Vagina (tissue), 2 donors: Measurements from ENCODE around the gene PRDM16.

Experiments used
- POLR2AphosphoS5 ChIP-seq, 2 donors: sonication (generic); formaldehyde crosslinking; IDR thresholded peaks; one replicate each; pipeline ENCODE4 v1.9.0; 2017; ENCODE audit warnings: antibody characterized with exemption in 2 of 2, mild to moderate bottlenecking in 2 of 2, low read depth in 1 of 2; ENCODE audit not compliant: insufficient read depth in 1 of 2
- TF ChIP-seq, protein P1 (sequence below), 3 experiments: fragments of 450-650 bp in 2 of 3; fragments of 200-600 bp in 1 of 3; sonication (generic) in 1 of 3; IDR thresholded peaks; one replicate each; pipeline ENCODE4 v1.5.1; 2017 to 2019; ENCODE audit warnings: antibody characterized with exemption in 3 of 3, mild to moderate bottlenecking in 2 of 3, moderate library complexity in 2 of 3

DNA sequence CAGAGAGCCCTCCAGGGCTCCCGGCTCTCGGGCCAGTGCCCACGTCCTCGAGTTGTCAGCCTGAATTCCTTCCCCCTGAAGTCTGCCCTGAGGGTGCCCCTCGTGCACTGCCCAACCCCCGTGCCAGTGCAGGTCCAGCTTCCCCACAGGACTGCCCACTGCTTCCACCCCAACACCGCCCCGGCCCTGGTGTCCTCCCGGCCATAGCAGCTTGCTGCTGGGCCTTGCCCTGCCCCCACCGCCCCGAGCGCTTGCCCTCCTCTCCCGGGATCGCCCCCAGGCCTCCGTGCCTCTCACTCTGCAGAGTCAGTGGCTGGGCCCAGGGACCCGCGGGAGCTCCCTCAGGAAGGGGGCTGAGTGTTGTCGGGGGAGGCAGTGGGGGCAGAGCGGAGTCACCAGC is 361.4 kb downstream of the PRDM16 start:
- TF ChIP-seq POLR2AphosphoS5 (IDR thresholded peaks at IDR 0.05; ENCODE audit: insufficient read depth in 1 of 2, low read depth in 1 of 2) = no peak
- TF ChIP-seq, protein P1, sequence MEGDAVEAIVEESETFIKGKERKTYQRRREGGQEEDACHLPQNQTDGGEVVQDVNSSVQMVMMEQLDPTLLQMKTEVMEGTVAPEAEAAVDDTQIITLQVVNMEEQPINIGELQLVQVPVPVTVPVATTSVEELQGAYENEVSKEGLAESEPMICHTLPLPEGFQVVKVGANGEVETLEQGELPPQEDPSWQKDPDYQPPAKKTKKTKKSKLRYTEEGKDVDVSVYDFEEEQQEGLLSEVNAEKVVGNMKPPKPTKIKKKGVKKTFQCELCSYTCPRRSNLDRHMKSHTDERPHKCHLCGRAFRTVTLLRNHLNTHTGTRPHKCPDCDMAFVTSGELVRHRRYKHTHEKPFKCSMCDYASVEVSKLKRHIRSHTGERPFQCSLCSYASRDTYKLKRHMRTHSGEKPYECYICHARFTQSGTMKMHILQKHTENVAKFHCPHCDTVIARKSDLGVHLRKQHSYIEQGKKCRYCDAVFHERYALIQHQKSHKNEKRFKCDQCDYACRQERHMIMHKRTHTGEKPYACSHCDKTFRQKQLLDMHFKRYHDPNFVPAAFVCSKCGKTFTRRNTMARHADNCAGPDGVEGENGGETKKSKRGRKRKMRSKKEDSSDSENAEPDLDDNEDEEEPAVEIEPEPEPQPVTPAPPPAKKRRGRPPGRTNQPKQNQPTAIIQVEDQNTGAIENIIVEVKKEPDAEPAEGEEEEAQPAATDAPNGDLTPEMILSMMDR (IDR thresholded peaks at IDR 0.05) = no peak
